GM12878 (cell line): Measurements from ENCODE around the gene SAP130. TPM values are rescaled to one million over a fixed set of nuclear protein-coding genes. Genes with fewer than 3 reads are reported as not detected.

ENCODE experiments used
- ATAC-seq: fragments of 200-7000 bp; cut with Tn5 transposase; 3 replicates; pipeline ENCODE4 v1.9.1; 2020; ENCODE audit warnings: mild to moderate bottlenecking, moderate library complexity
- BruUV-seq: library from RNA; stranded (reverse); fragments of 400-500 nt; replicated peaks from 2 replicates; lab custom pipeline; 2021; lab: Mats Ljungman, UMichigan
- CTCF ChIA-PET: fragments of 300-600 bp; sonication (Branson Sonifier 250); formaldehyde crosslinking; extraction: SDS; loops from one replicate; lab custom pipeline; 2021; ENCODE audit warnings: inconsistent platforms; lab: Yijun Ruan, JAX
- POLR2A ChIA-PET: fragments of 350-600 bp; formaldehyde crosslinking; extraction: SDS; loops from one replicate; lab custom pipeline; 2021; ENCODE audit warnings: inconsistent platforms; lab: Charles Lee
- RAD21 ChIA-PET: fragments of 300-600 bp; sonication (Branson Sonifier 250); formaldehyde crosslinking; loops from one replicate; lab custom pipeline; 2023; ENCODE audit warnings: antibody characterized with exemption; ENCODE audit not compliant: unreplicated experiment; lab: Charles Lee
- SMC1A ChIA-PET: fragments of 300-600 bp; sonication (Branson Sonifier 250); formaldehyde crosslinking; loops from one replicate; lab custom pipeline; 2023; ENCODE audit not compliant: unreplicated experiment, uncharacterized antibody; lab: Charles Lee
- DNase-seq: peaks from one replicate; pipeline ENCODE4 v3.0.0-alpha.2; 2011; ENCODE audit warnings: low read depth, low spot score
- FAIRE-seq: peaks from 3 replicates; lab custom pipeline; 2011; peaks lifted over from hg19 to GRCh38; lab: Jason Lieb, UNC
- H2AFZ ChIP-seq: 2 replicates; pipeline ENCODE4 v1.6.0; 2011; ENCODE audit warnings: low read depth, low read length, control low read depth; ENCODE audit not compliant: control insufficient read depth
- H3K27ac ChIP-seq: 2 replicates; pipeline ENCODE4 v1.5.1; 2011; ENCODE audit warnings: control low read depth; ENCODE audit not compliant: control insufficient read depth, insufficient read depth
- H3K27me3 ChIP-seq, 2 experiments: replicated peaks in 1 of 2; 2 replicates each; pipeline versions ENCODE4 v1.6.0 to v1.6.1; 2011; ENCODE audit warnings: low read length in 1 of 2; ENCODE audit not compliant: control insufficient read depth in 2 of 2, insufficient read depth in 2 of 2
- H3K36me3 ChIP-seq, 2 experiments: 2 replicates each; pipeline ENCODE4 v1.5.1; 2011; ENCODE audit warnings: low read length in 1 of 2; ENCODE audit not compliant: control insufficient read depth in 2 of 2, insufficient read depth in 2 of 2
- H3K4me1 ChIP-seq: 2 replicates; pipeline ENCODE4 v1.6.1; 2011; ENCODE audit warnings: mild to moderate bottlenecking, low read length, moderate library complexity, mixed read lengths; ENCODE audit not compliant: control insufficient read depth, insufficient read depth
- H3K4me2 ChIP-seq: 2 replicates; pipeline ENCODE4 v1.6.0; 2011; ENCODE audit warnings: control low read depth; ENCODE audit not compliant: control insufficient read depth, insufficient read depth
- H3K4me3 ChIP-seq: fragments of 200-600 bp; sonication (generic); 2 replicates; pipeline ENCODE4 v1.5.1; 2016
- H3K79me2 ChIP-seq: 2 replicates; pipeline ENCODE4 v1.6.0; 2011; ENCODE audit warnings: low read length; ENCODE audit not compliant: control insufficient read depth, insufficient read depth
- H3K9ac ChIP-seq: 2 replicates; pipeline ENCODE4 v1.8.0; 2011; ENCODE audit warnings: low read length, control low read depth, mixed read lengths; ENCODE audit not compliant: control insufficient read depth, insufficient read depth
- H3K9me3 ChIP-seq: replicated peaks from 3 replicates; pipeline ENCODE4 v1.5.1; 2011; ENCODE audit warnings: mild to moderate bottlenecking, low read length; ENCODE audit not compliant: control insufficient read depth, insufficient read depth
- H4K20me1 ChIP-seq: 2 replicates; pipeline ENCODE4 v1.6.0; 2011; ENCODE audit not compliant: control insufficient read depth, insufficient read depth
- BCLAF1 ChIP-seq: fragments of 450-650 bp; IDR thresholded peaks from 2 replicates; pipeline ENCODE4 v1.6.1; 2017; ENCODE audit warnings: antibody characterized with exemption, mild to moderate bottlenecking, moderate library complexity
- BMI1 ChIP-seq: fragments of 450-650 bp; IDR thresholded peaks from 2 replicates; pipeline ENCODE4 v1.6.1; 2016; ENCODE audit warnings: mild to moderate bottlenecking, moderate library complexity, borderline replicate concordance
- E4F1 ChIP-seq: fragments of 450-650 bp; IDR thresholded peaks from 2 replicates; pipeline ENCODE4 v1.6.1; 2018; ENCODE audit warnings: borderline replicate concordance, mild to moderate bottlenecking; ENCODE audit not compliant: partially characterized antibody
- EGR1 ChIP-seq, 2 experiments: IDR thresholded peaks; 1 replicate in 1 of 2; 2 replicates in 1 of 2; pipeline ENCODE4 v1.6.1; 2011 to 2012; ENCODE audit warnings: low read depth in 2 of 2, low read length in 2 of 2, borderline replicate concordance in 1 of 2, mild to moderate bottlenecking in 1 of 2, moderate library complexity in 1 of 2
- FOXK2 ChIP-seq: fragments of 450-650 bp; IDR thresholded peaks from 2 replicates; pipeline ENCODE4 v1.6.1; 2017; ENCODE audit warnings: mild to moderate bottlenecking, moderate library complexity
- NBN ChIP-seq: fragments of 450-650 bp; IDR thresholded peaks from 2 replicates; pipeline ENCODE4 v1.6.1; 2016
- NR2C2 ChIP-seq: IDR thresholded peaks from 2 replicates; pipeline ENCODE4 v1.6.1; 2011; ENCODE audit warnings: borderline replicate concordance, low read depth; ENCODE audit not compliant: control insufficient read depth, insufficient read length
- SIX5 ChIP-seq: IDR thresholded peaks from 2 replicates; pipeline ENCODE4 v1.6.1; 2011; ENCODE audit warnings: mild to moderate bottlenecking, low read depth, low read length, moderate library complexity; ENCODE audit not compliant: severe bottlenecking
- TAF1 ChIP-seq: IDR thresholded peaks from 2 replicates; pipeline ENCODE4 v1.6.1; 2011; ENCODE audit warnings: mild to moderate bottlenecking, low read depth, low read length, borderline replicate concordance
- WGBS: methylation state at CpG from one replicate; pipeline ENCODE4 v1.1.6; 2016; ENCODE audit warnings: low lambda C conversion rate; ENCODE audit not compliant: insufficient replicate concordance, insufficient coverage; ENCODE audit errors: missing lambda C conversion rate; 5-methylcytosine and 5-hydroxymethylcytosine counted together
- in situ Hi-C: fragments of 300-500 bp; cut with MboI; formaldehyde crosslinking; loops from 9 replicates; pipeline ENCODE4 v1.14.3; 2018; ENCODE audit warnings: mixed read lengths
- intact Hi-C: fragments of 100-400 bp; cut with micrococcal nuclease; formaldehyde crosslinking; loops from one replicate; pipeline ENCODE4 v1.14.2; 2022; ENCODE audit not compliant: unreplicated experiment
- polyA plus RNA-seq, 11 experiments: library from polyadenylated mRNA; depleted of rRNA in 4 of 11; unstranded in 6 of 11; stranded (reverse) in 5 of 11; fragments of >200 nt; fragmentation: Nextera tagmentation in 4 of 11; fragmentation: Illumina TruSeq in 1 of 11; extraction: Ambion mirVana in 4 of 11; extraction: Trizol in 1 of 11; gene quantifications; 1 replicate in 1 of 11; 2 replicates in 10 of 11; pipeline versions ENCODE4 v1.2.1 to v1.2.3, GENCODE V29; 2011 to 2016; ENCODE audit warnings: inconsistent platforms in 2 of 11, missing spikeins in 2 of 11, low read depth in 1 of 11
- total RNA-seq, 4 experiments: library from RNA; depleted of rRNA in 3 of 4; stranded (reverse); fragments of >200 nt in 3 of 4; fragmentation: Illumina TruSeq in 1 of 4; extraction: Trizol in 1 of 4; gene quantifications; 2 replicates each; pipeline versions ENCODE4 v1.2.1 to v1.2.3, GENCODE V29; 2013 to 2021

Gene SAP130
- total and polyA plus RNA-seq, 10 of the 15 experiments (the other 5 are each of a cell fraction or from before 2014, with no cell fraction given), result 5.0 to 26.2 (median 9.9) TPM

GRCh38 chr2:127996160-127996559 is 31.7 kb downstream of the SAP130 start (continued):
- no peak for TF ChIP-seq FOXK2
- no peak for TF ChIP-seq BCLAF1
- TF ChIP-seq EGR1 (IDR thresholded peaks at IDR 0.05; ENCODE audit: borderline replicate concordance in 1 of 2, low read depth in 2 of 2, low read length in 2 of 2), result no peak
- TF ChIP-seq NR2C2, result no peak

- Histone ChIP-seq H3K9ac (no peak overlapping the region), H3K4me3 (no peak overlapping the region), H4K20me1 (no peaks in the 10 kb centered on the region), H3K4me1 (no peaks in the 10 kb centered on the region), H3K27me3 (no peaks in the 10 kb centered on the region), H2AFZ (no peak overlapping the region)
- ATAC-seq (no peak), DNase-seq (no peak)
- SMC1A ChIA-PET, result no interaction called here
- BruUV-seq, result no TSS peak
- TF ChIP-seq BMI1 (no peak), E4F1 (no peak), NBN (no peak), SIX5 (no peak), TAF1 (no peak)
- TF ChIP-seq, all 136 proteins: peak for 0
- no peak overlapping the region for H3K27ac ChIP-seq
- in situ Hi-C loops (no loop called here), intact Hi-C loops (no loop called here)
- RAD21 ChIA-PET, result no interaction called here
- H3K9me3 ChIP-seq, result no peaks in the 10 kb centered on the region
- H3K36me3 ChIP-seq, result peaks cover 11 to 26% of the 10 kb centered on the region in 2 experiments
- over 99% methylated on average over 7 of the region's 7 CpGs for WGBS
- POLR2A ChIA-PET, result no interaction called here
- CTCF ChIA-PET, result interaction anchor here (0.8 kb wide), 1 partner anchor 14 kb away, joined by 3 read pairs; no protein-coding TSS in a partner anchor
- no peak for FAIRE-seq
- no peaks in the 10 kb centered on the region for H3K79me2 ChIP-seq
- H3K4me2 ChIP-seq, result no peak overlapping the region
Observed at GRCh38 chr2:127995725-127996124, 32.1 kb downstream of the SAP130 start.
